ENCODE measurements around the gene SYNC.
A peak's percentile ranks its signal among the peaks of the same experiment; 100 is the strongest.

Gene SYNC

GRCh38 chr1:32724678-32725614, 22.4 kb upstream of the SYNC start:
- peak; percentile 92 for DNase-seq (ENCODE audit: extremely low read depth, low read depth)
- no peak overlapping the region for H3K4me3 ChIP-seq (replicated peaks; ENCODE audit: low read depth, low read length)
- TF ChIP-seq CTCF (IDR thresholded peaks at IDR 0.05; ENCODE audit: low read depth, low read length, missing control alignments): no peak

GRCh38 chr1:32719681-32720275, 17.2 kb upstream of the SYNC start:
- H3K4me3 ChIP-seq (replicated peaks; ENCODE audit: low read depth, low read length): no peak overlapping the region
- TF ChIP-seq CTCF (IDR thresholded peaks at IDR 0.05; ENCODE audit: low read depth, low read length, missing control alignments): no peak
- DNase-seq (ENCODE audit: extremely low read depth, low read depth): no peak

GRCh38 chr1:32718527-32718926, 16.0 kb upstream of the SYNC start:
- no peak for DNase-seq (ENCODE audit: extremely low read depth, low read depth)
- H3K4me3 ChIP-seq (replicated peaks; ENCODE audit: low read depth, low read length): no peak overlapping the region
- no peak for TF ChIP-seq CTCF (IDR thresholded peaks at IDR 0.05; ENCODE audit: low read depth, low read length, missing control alignments)

GRCh38 chr1:32718036-32718435, 15.5 kb upstream of the SYNC start:
- H3K4me3 ChIP-seq (replicated peaks; ENCODE audit: low read depth, low read length): no peak overlapping the region
- DNase-seq (ENCODE audit: extremely low read depth, low read depth): no peak
- no peak for TF ChIP-seq CTCF (IDR thresholded peaks at IDR 0.05; ENCODE audit: low read depth, low read length, missing control alignments)

- no peak for TF ChIP-seq CTCF (IDR thresholded peaks at IDR 0.05; ENCODE audit: low read depth, low read length, missing control alignments)
- no peak for DNase-seq (ENCODE audit: extremely low read depth, low read depth)
- no peak overlapping the region for H3K4me3 ChIP-seq (replicated peaks; ENCODE audit: low read depth, low read length)
Observed at GRCh38 chr1:32717503-32717902, 14.9 kb upstream of the SYNC start.

- no peak overlapping the region for H3K4me3 ChIP-seq (replicated peaks; ENCODE audit: low read depth, low read length)
- TF ChIP-seq CTCF (IDR thresholded peaks at IDR 0.05; ENCODE audit: low read depth, low read length, missing control alignments): no peak
- DNase-seq (ENCODE audit: extremely low read depth, low read depth): no peak
Observed at GRCh38 chr1:32716312-32717148, 14.0 kb upstream of the SYNC start.
